ENCODE results near the gene PPT1.

The PPT1 gene

DNA sequence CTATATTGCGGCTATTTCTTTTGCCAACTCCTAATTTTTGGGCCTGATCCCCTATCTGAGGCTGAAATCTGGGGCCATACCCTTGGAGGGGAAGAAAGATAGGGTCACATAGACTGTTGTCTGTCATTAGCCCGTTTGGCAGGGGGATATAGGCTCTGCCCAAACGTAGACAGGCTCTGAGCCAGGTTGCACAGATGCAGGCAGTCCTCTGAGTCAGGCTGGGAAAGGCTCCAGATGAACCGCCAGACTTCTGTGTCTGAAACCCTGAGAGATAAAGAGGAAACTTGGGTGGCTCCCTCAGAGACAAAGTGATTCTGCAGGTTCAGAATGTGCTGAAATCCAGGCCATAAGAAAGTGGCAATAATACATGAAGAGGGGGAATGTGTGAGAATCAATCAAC, 60.5 kb downstream of the PPT1 start:
- DNase-seq (ENCODE audit: insufficient read length, low spot score): no peak
- TF ChIP-seq POU2F2 (IDR thresholded peaks at IDR 0.05; ENCODE audit: low read depth, low read length) (no peak), POLR2A (IDR thresholded peaks at IDR 0.05; ENCODE audit: low read depth, low read length) (no peak), PAX5 (IDR thresholded peaks at IDR 0.05; ENCODE audit: insufficient read depth, low read length, severe bottlenecking) (no peak), SPI1 (IDR thresholded peaks at IDR 0.05; ENCODE audit: low read depth, low read length) (no peak)
- no peak for FAIRE-seq

- FAIRE-seq: peak; percentile 59
- TF ChIP-seq PAX5 (IDR thresholded peaks at IDR 0.05; ENCODE audit: insufficient read depth, low read length, severe bottlenecking): no peak
- peak; percentile 22; the same call in 1 of the 2 replicates for TF ChIP-seq SPI1 (IDR thresholded peaks at IDR 0.05; ENCODE audit: low read depth, low read length)
- no peak for TF ChIP-seq POLR2AphosphoS5 (IDR thresholded peaks at IDR 0.05; ENCODE audit: low read depth, low read length)
- no peak for DNase-seq (ENCODE audit: insufficient read length, low spot score)
Measured at GRCh38 chr1:40034869-40035268, 62.2 kb downstream of the PPT1 start.

DNA sequence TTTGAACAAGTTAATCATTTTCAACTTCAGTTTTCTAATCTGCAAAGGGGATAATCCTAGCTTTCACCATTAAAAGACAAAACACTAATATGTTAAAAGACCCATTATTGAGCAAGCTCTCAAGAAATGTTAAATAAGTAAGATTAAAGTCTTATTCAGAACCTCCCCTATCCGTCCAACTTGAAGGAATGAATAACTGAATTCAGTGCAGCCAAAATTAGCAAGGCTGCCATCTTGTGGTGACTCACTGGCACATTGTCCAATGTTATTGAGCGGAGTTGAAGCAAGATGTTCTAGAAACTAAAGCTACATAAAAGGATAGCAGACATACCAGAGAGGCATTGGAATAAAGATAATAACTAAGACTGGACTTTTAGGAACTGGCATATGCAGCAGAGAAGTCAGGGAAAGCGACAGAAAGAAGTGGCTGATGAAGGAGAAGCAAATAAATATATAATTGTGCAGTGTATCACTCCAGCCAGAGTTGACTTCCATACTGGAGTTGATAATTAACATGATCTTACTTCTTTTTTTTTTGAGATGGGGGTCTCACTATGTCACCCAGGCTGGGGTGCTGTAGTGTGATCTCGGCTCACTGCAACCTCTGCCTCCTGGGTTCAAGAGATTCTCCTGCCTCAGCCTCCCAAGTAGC, 64.7 kb downstream of the PPT1 start:
- no peak for DNase-seq (ENCODE audit: insufficient read length, low spot score)
- no peak for TF ChIP-seq PAX5 (IDR thresholded peaks at IDR 0.05; ENCODE audit: insufficient read depth, low read length, severe bottlenecking)
- no peak for TF ChIP-seq POU2F2 (IDR thresholded peaks at IDR 0.05; ENCODE audit: low read depth, low read length)
- no peak for TF ChIP-seq POLR2A (IDR thresholded peaks at IDR 0.05; ENCODE audit: low read depth, low read length)
- no peak for TF ChIP-seq SPI1 (IDR thresholded peaks at IDR 0.05; ENCODE audit: low read depth, low read length)
- no peak for TF ChIP-seq POLR2AphosphoS5 (IDR thresholded peaks at IDR 0.05; ENCODE audit: low read depth, low read length)
- no peak for TF ChIP-seq TAF1 (IDR thresholded peaks at IDR 0.05; ENCODE audit: low read depth, low read length)
- FAIRE-seq: peak; percentile 88

GRCh38 chr1:40030528-40031135, 66.4 kb downstream of the PPT1 start:
- no peak for FAIRE-seq
- no peak for TF ChIP-seq POU2F2 (IDR thresholded peaks at IDR 0.05; ENCODE audit: low read depth, low read length)
- TF ChIP-seq SPI1 (IDR thresholded peaks at IDR 0.05; ENCODE audit: low read depth, low read length): no peak
- TF ChIP-seq POLR2A (IDR thresholded peaks at IDR 0.05; ENCODE audit: low read depth, low read length): no peak
- no peak for TF ChIP-seq TAF1 (IDR thresholded peaks at IDR 0.05; ENCODE audit: low read depth, low read length)
- no peak for TF ChIP-seq POLR2AphosphoS5 (IDR thresholded peaks at IDR 0.05; ENCODE audit: low read depth, low read length)
- no peak for TF ChIP-seq PAX5 (IDR thresholded peaks at IDR 0.05; ENCODE audit: insufficient read depth, low read length, severe bottlenecking)
- no peak for DNase-seq (ENCODE audit: insufficient read length, low spot score)

DNA sequence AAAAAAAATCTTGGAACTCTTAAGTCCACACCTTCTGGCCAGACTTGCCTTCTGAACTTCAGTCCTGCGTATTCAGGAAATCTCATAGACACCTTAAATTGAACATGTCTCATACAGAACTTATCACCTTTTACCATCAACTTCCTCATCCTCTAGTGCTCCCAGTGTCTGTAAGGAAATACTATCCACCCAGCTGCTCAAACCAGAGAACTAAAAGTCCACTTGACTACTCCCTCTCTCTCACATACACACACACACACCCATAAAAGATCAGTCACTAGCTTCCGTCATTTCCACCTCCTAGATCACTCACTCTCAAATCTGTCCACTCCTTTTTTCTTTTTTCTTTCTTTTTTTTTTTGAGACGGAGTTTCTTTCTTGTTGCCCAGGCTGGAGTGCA, 67.4 kb downstream of the PPT1 start:
- no peak for TF ChIP-seq POLR2A (IDR thresholded peaks at IDR 0.05; ENCODE audit: low read depth, low read length)
- TF ChIP-seq POLR2AphosphoS5 (IDR thresholded peaks at IDR 0.05; ENCODE audit: low read depth, low read length): no peak
- TF ChIP-seq POU2F2 (IDR thresholded peaks at IDR 0.05; ENCODE audit: low read depth, low read length): no peak
- no peak for TF ChIP-seq PAX5 (IDR thresholded peaks at IDR 0.05; ENCODE audit: insufficient read depth, low read length, severe bottlenecking)
- TF ChIP-seq SPI1 (IDR thresholded peaks at IDR 0.05; ENCODE audit: low read depth, low read length): no peak
- no peak for TF ChIP-seq TAF1 (IDR thresholded peaks at IDR 0.05; ENCODE audit: low read depth, low read length)
- no peak for DNase-seq (ENCODE audit: insufficient read length, low spot score)
- no peak for FAIRE-seq

DNA sequence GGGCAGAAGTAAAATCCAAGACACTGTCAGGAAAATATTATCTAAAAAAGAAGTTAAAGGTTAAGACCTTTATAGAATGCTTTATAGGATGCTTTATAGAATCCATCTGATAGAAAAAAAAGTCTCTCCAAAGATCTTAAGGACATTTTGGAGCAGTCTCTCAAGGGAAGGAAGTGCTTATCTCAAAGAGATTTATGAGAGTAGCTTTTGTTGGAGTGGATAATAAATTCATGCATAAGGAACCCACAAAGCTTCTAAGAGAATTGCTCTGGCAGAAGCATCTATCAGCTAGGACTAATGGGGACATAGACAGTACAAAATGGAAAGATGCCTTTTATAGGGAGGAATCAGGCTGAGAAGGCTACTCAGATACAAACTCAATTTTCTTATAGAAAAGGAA, 69.4 kb downstream of the PPT1 start:
- TF ChIP-seq POU2F2 (IDR thresholded peaks at IDR 0.05; ENCODE audit: low read depth, low read length): no peak
- TF ChIP-seq TAF1 (IDR thresholded peaks at IDR 0.05; ENCODE audit: low read depth, low read length): no peak
- TF ChIP-seq SPI1 (IDR thresholded peaks at IDR 0.05; ENCODE audit: low read depth, low read length): no peak
- no peak for TF ChIP-seq PAX5 (IDR thresholded peaks at IDR 0.05; ENCODE audit: insufficient read depth, low read length, severe bottlenecking)
- no peak for TF ChIP-seq POLR2A (IDR thresholded peaks at IDR 0.05; ENCODE audit: low read depth, low read length)
- TF ChIP-seq POLR2AphosphoS5 (IDR thresholded peaks at IDR 0.05; ENCODE audit: low read depth, low read length): no peak
- no peak for DNase-seq (ENCODE audit: insufficient read length, low spot score)
- FAIRE-seq: no peak

DNA sequence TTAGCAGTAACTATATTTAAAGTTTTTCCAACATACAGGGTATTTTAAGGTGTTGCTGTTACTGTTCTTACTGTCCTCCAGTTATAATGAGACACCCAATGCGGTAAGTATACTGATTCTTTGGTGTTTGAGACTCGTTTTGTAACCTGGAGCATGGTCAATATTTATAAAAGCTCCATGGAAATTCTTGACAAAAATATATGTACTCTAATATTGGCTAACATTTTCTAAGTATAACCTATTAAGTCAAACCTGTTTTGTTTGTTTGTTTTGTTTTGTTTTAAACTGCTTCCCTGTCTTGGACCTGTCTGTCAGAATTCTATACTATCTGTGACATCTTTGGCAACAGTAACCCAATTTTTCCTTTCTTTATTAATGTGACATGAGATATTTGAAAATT, 72.4 kb downstream of the PPT1 start:
- TF ChIP-seq TAF1 (IDR thresholded peaks at IDR 0.05; ENCODE audit: low read depth, low read length) (no peak), POLR2A (IDR thresholded peaks at IDR 0.05; ENCODE audit: low read depth, low read length) (no peak), POLR2AphosphoS5 (IDR thresholded peaks at IDR 0.05; ENCODE audit: low read depth, low read length) (no peak), POU2F2 (IDR thresholded peaks at IDR 0.05; ENCODE audit: low read depth, low read length) (no peak), PAX5 (IDR thresholded peaks at IDR 0.05; ENCODE audit: insufficient read depth, low read length, severe bottlenecking) (no peak)
- DNase-seq (ENCODE audit: insufficient read length, low spot score) (no peak), FAIRE-seq (no peak)

DNA sequence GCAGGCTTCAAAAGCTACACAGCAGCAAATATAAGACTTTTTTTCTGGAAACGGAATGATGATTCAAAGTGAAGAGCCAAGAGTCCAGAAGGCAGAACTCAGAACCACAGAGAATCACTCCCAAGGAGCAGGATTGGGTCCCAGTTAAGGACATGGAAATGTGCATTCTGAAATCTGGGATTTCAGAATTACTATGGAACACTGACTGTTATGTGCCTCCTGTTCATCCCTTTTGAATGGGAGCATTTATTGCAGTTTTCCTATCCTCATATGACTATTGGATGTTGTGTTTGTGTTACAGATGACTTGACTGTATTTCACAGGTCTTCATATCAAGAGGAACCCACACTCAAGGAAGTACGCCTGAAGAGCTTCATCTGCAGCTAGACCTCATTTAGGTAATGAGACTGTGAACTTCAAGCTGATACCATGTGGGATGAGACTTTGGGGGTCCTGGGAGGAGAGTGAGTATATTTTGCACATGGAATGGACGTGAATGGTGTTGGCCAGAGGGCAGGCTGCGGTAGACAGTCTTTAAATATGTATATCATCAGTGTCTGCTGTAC, 73.6 kb downstream of the PPT1 start:
- FAIRE-seq (no peak), DNase-seq (ENCODE audit: insufficient read length, low spot score) (no peak)
- TF ChIP-seq POU2F2 (IDR thresholded peaks at IDR 0.05; ENCODE audit: low read depth, low read length) (no peak), PAX5 (IDR thresholded peaks at IDR 0.05; ENCODE audit: insufficient read depth, low read length, severe bottlenecking) (no peak), TAF1 (IDR thresholded peaks at IDR 0.05; ENCODE audit: low read depth, low read length) (no peak), POLR2A (IDR thresholded peaks at IDR 0.05; ENCODE audit: low read depth, low read length) (no peak)

Measured in GM12891 (cell line).